HepG2 (cell line): ENCODE data around the gene SAE1. TPM values are rescaled to one million over a fixed set of nuclear protein-coding genes. Genes with fewer than 3 reads are reported as not detected.
A peak's percentile ranks its signal among the peaks of the same experiment; 100 is the strongest.

Experiments
- ATF7 ChIP-seq, 2 experiments: fragments of 450-650 bp in 1 of 2; sonication (generic) in 1 of 2; formaldehyde crosslinking in 1 of 2; IDR thresholded peaks; 2 replicates each; pipeline versions ENCODE4 v1.4.0 to v1.6.1; 2016 to 2020; ENCODE audit warnings: antibody characterized with exemption in 1 of 2, mild to moderate bottlenecking in 1 of 2, missing genetic modification reagents in 1 of 2
- BCL6 ChIP-seq: IDR thresholded peaks from 2 replicates; pipeline ENCODE4 v1.6.1; 2016; ENCODE audit warnings: missing genetic modification reagents, missing compliant biosample characterization
- CENPX ChIP-seq: sonication (generic); formaldehyde crosslinking; IDR thresholded peaks from 2 replicates; pipeline ENCODE4 v1.9.0; 2021; ENCODE audit warnings: mild to moderate bottlenecking, missing genetic modification reagents, moderate library complexity
- HNF4G ChIP-seq, 2 experiments: sonication (generic) in 1 of 2; formaldehyde crosslinking in 1 of 2; IDR thresholded peaks; 2 replicates each; pipeline versions ENCODE4 v1.4.0 to v1.6.1; 2011 to 2020; ENCODE audit warnings: borderline replicate concordance in 2 of 2, low read depth in 2 of 2, mild to moderate bottlenecking in 2 of 2, low read length in 1 of 2, missing genetic modification reagents in 1 of 2, moderate library complexity in 1 of 2
- JUN ChIP-seq: sonication (generic); formaldehyde crosslinking; IDR thresholded peaks from 2 replicates; pipeline ENCODE4 v1.4.0; 2020; ENCODE audit warnings: mild to moderate bottlenecking, missing genetic modification reagents
- JUND ChIP-seq: sonication (generic); formaldehyde crosslinking; IDR thresholded peaks from 2 replicates; pipeline ENCODE4 v1.8.0; 2022; ENCODE audit warnings: mild to moderate bottlenecking, missing genetic modification reagents
- KAT7 ChIP-seq: IDR thresholded peaks from 2 replicates; pipeline ENCODE4 v1.6.1; 2018; ENCODE audit warnings: borderline replicate concordance, missing compliant biosample characterization
- KDM5B ChIP-seq: sonication (generic); formaldehyde crosslinking; IDR thresholded peaks from 2 replicates; pipeline ENCODE4 v1.4.0; 2020; ENCODE audit warnings: missing genetic modification reagents, mild to moderate bottlenecking, borderline replicate concordance
- MAX ChIP-seq: IDR thresholded peaks from 2 replicates; pipeline ENCODE4 v1.6.1; 2012; ENCODE audit warnings: inconsistent platforms
- MIER3 ChIP-seq: IDR thresholded peaks from 2 replicates; pipeline ENCODE4 v1.6.1; 2016; ENCODE audit warnings: missing compliant biosample characterization, borderline replicate concordance
- MXD1 ChIP-seq: sonication (generic); formaldehyde crosslinking; IDR thresholded peaks from 2 replicates; pipeline ENCODE4 v1.4.0; 2020; ENCODE audit warnings: mild to moderate bottlenecking, missing genetic modification reagents
- NCOA5 ChIP-seq: sonication (generic); formaldehyde crosslinking; IDR thresholded peaks from 2 replicates; pipeline ENCODE4 v1.4.0; 2020; ENCODE audit warnings: missing genetic modification reagents
- POLR2AphosphoS2 ChIP-seq: IDR thresholded peaks from 2 replicates; pipeline ENCODE4 v1.6.1; 2011; ENCODE audit warnings: low read depth, low read length, improper control_type of control experiment
- RARA ChIP-seq: IDR thresholded peaks from 2 replicates; pipeline ENCODE4 v1.6.1; 2016; ENCODE audit warnings: missing genetic modification reagents, missing compliant biosample characterization
- SRF ChIP-seq: IDR thresholded peaks from 2 replicates; pipeline ENCODE4 v1.6.1; 2011; ENCODE audit warnings: mild to moderate bottlenecking, low read depth, low read length, moderate library complexity
- ZBED4 ChIP-seq: sonication (generic); formaldehyde crosslinking; IDR thresholded peaks from 2 replicates; pipeline ENCODE4 v1.4.0; 2020; ENCODE audit warnings: missing genetic modification reagents, borderline replicate concordance
- ZFP1 ChIP-seq: IDR thresholded peaks from 2 replicates; pipeline ENCODE4 v1.6.1; 2016
- ZHX1 ChIP-seq: sonication (generic); formaldehyde crosslinking; IDR thresholded peaks from 2 replicates; pipeline ENCODE4 v1.8.1; 2022; ENCODE audit warnings: low read depth, mild to moderate bottlenecking, missing genetic modification reagents
- ZNF841 ChIP-seq: sonication (generic); formaldehyde crosslinking; IDR thresholded peaks from 2 replicates; pipeline ENCODE4 v1.8.1; 2023; ENCODE audit warnings: missing genetic modification reagents, borderline replicate concordance
- ZSCAN9 ChIP-seq: IDR thresholded peaks from 2 replicates; pipeline ENCODE4 v1.6.1; 2016; ENCODE audit warnings: borderline replicate concordance
- polyA plus RNA-seq, 8 experiments: library from polyadenylated mRNA; depleted of rRNA in 3 of 8; stranded (reverse) in 7 of 8; unstranded in 1 of 8; fragments of >200 nt; fragmentation: Illumina TruSeq in 4 of 8; extraction: Trizol in 4 of 8; gene quantifications; 2 replicates each; pipeline versions ENCODE4 v1.2.1 to v1.2.3, GENCODE V29; 2011 to 2016; ENCODE audit warnings: low read depth in 4 of 8, missing spikeins in 1 of 8, mixed read lengths in 1 of 8; ENCODE audit not compliant: insufficient read depth in 1 of 8
- total RNA-seq, 5 experiments: library from RNA; depleted of rRNA; stranded (reverse); fragments of >200 nt; fragmentation: Illumina TruSeq; extraction: Trizol; gene quantifications; 2 replicates each; pipeline ENCODE4 v1.2.3, GENCODE V29; 2016; ENCODE audit warnings: low read depth in 1 of 5

SAE1 gene
- total and polyA plus RNA-seq, 2 of the 13 experiments (the other 11 are each of a cell fraction or from before 2014, with no cell fraction given) = 87.6 to 197 TPM

- TF ChIP-seq POLR2AphosphoS2 (peak; percentile 93), KAT7 (peak; percentile 36; the same call in 1 of the 2 replicates), KDM5B (CRISPR knock-in tag) (peak; percentile 88), ZFP1 (CRISPR knock-in tag) (peak; percentile 36; the same call in 1 of the 2 replicates), MAX (peak; percentile 90), SRF (peak; percentile 37; the same call in 1 of the 2 replicates), MXD1 (CRISPR knock-in tag) (peak; percentile 82), MIER3 (CRISPR knock-in tag) (peak; percentile 61), BCL6 (CRISPR knock-in tag) (peak; percentile 41; the same call in 1 of the 2 replicates), CENPX (no peak), ZNF841 (CRISPR knock-in tag) (no peak), ZBED4 (0 out of 2 replicates have a peak, but pooled peaks have one; percentile 73), JUND (CRISPR knock-in tag) (peak; percentile 67; the same call in 1 of the 2 replicates), ATF7 (IDR thresholded peaks at IDR 0.05) (peak; percentile 100), ATF7 (CRISPR knock-in tag; IDR thresholded peaks at IDR 0.05) (peak; percentile 99), HNF4G (IDR thresholded peaks at IDR 0.05; ENCODE audit: borderline replicate concordance, low read depth, low read length) (peak; percentile 17; the same call in 1 of the 2 replicates), HNF4G (CRISPR knock-in tag; IDR thresholded peaks at IDR 0.05; ENCODE audit: borderline replicate concordance, low read depth) (no peak), ZHX1 (CRISPR knock-in tag) (peak; percentile 96), JUN (CRISPR knock-in tag) (peak; percentile 86), RARA (0 out of 2 replicates have a peak, but pooled peaks have one; percentile 29), NCOA5 (CRISPR knock-in tag) (no peak), ZSCAN9 (CRISPR knock-in tag) (peak; percentile 88; the same call in 1 of the 2 replicates)
Observed at GRCh38 chr19:47112997-47113849, 17.4 kb upstream of the SAE1 start, which contains the start of gene ZC3H4 (continued).
